CD14-positive monocyte (primary cell): ENCODE results near the gene ZBED1. TPM values are rescaled to one million over a fixed set of nuclear protein-coding genes. Genes with fewer than 3 reads are reported as not detected.
"Not testable (repeated sequence)": the region's sequence is repeated elsewhere in the genome, so short reads cannot be mapped to it uniquely, and the experiment has no call there.

ENCODE experiments used
- DNase-seq, 3 donors: peaks; one replicate each; pipeline ENCODE4 v3.0.0-alpha.2; 2011 to 2022
- H2AFZ ChIP-seq: 2 replicates; pipeline ENCODE4 v1.6.0; 2012; ENCODE audit warnings: mild to moderate bottlenecking, low read depth, low read length, inconsistent platforms; ENCODE audit not compliant: insufficient read depth, poor library complexity, severe bottlenecking
- H3K27ac ChIP-seq, 2 donors: 1 replicate in 1 of 2; 2 replicates in 1 of 2; pipeline ENCODE4 v1.5.1; 2012 to 2013; ENCODE audit warnings: low read length in 2 of 2, control low read depth in 1 of 2, inconsistent platforms in 1 of 2, low read depth in 1 of 2, mild to moderate bottlenecking in 1 of 2
- H3K27me3 ChIP-seq, 2 donors: one replicate each; pipeline versions ENCODE4 v1.6.0 to v1.6.1; 2011 to 2013; ENCODE audit warnings: low read length in 2 of 2; ENCODE audit not compliant: control insufficient read depth in 2 of 2, insufficient read depth in 2 of 2
- H3K36me3 ChIP-seq, 2 donors: replicated peaks in 1 of 2; 1 replicate in 1 of 2; 2 replicates in 1 of 2; pipeline versions ENCODE4 v1.5.1 to v1.6.1; 2012 to 2013; ENCODE audit warnings: low read length in 2 of 2, control low read depth in 1 of 2, inconsistent platforms in 1 of 2, mild to moderate bottlenecking in 1 of 2; ENCODE audit not compliant: insufficient read depth in 2 of 2, control insufficient read depth in 1 of 2
- H3K4me1 ChIP-seq, 2 donors: 1 replicate in 1 of 2; 2 replicates in 1 of 2; pipeline versions ENCODE4 v1.5.1 to v1.6.1; 2012 to 2013; ENCODE audit warnings: low read length in 2 of 2, control low read depth in 1 of 2, inconsistent platforms in 1 of 2, mild to moderate bottlenecking in 1 of 2, moderate library complexity in 1 of 2; ENCODE audit not compliant: insufficient read depth in 2 of 2, control insufficient read depth in 1 of 2
- H3K4me2 ChIP-seq: replicated peaks from 2 replicates; pipeline ENCODE3; 2012; ENCODE audit warnings: low read length, moderate library complexity, mild to moderate bottlenecking; ENCODE audit not compliant: poor library complexity, severe bottlenecking; ENCODE audit errors: extremely low read depth
- H3K4me3 ChIP-seq, 3 experiments: fragments of 200-600 bp in 1 of 3; sonication (generic) in 1 of 3; replicated peaks in 1 of 3; 1 replicate in 2 of 3; 2 replicates in 1 of 3; pipeline ENCODE4 v1.5.1; 2011 to 2013; ENCODE audit warnings: low read length in 3 of 3, mild to moderate bottlenecking in 3 of 3, control low read depth in 2 of 3, low read depth in 2 of 3, inconsistent platforms in 1 of 3, moderate library complexity in 1 of 3
- H3K79me2 ChIP-seq: 2 replicates; pipeline ENCODE4 v1.6.0; 2012; ENCODE audit warnings: mild to moderate bottlenecking, control low read depth, inconsistent platforms, low read length, moderate library complexity; ENCODE audit not compliant: insufficient read depth
- H3K9ac ChIP-seq: 2 replicates; pipeline ENCODE4 v1.6.0; 2017; ENCODE audit warnings: low read length, mild to moderate bottlenecking; ENCODE audit not compliant: insufficient read depth, poor library complexity, severe bottlenecking
- H3K9me3 ChIP-seq, 2 donors: replicated peaks in 1 of 2; 1 replicate in 1 of 2; 2 replicates in 1 of 2; pipeline versions ENCODE4 v1.5.1 to v1.6.1; 2012 to 2013; ENCODE audit warnings: low read length in 2 of 2, control low read depth in 1 of 2; ENCODE audit not compliant: control insufficient read depth in 1 of 2, insufficient read depth in 1 of 2
- H4K20me1 ChIP-seq: 2 replicates; pipeline ENCODE4 v1.6.0; 2012; ENCODE audit warnings: mild to moderate bottlenecking, low read length, control low read depth, moderate library complexity; ENCODE audit not compliant: insufficient read depth
- H3K27ac Mint-ChIP-seq, 7 donors: one replicate each; pipeline ENCODE4 v1.8.0; 2020; ENCODE audit warnings: mild to moderate bottlenecking in 7 of 7, mixed read lengths in 7 of 7, moderate library complexity in 6 of 7, inconsistent platforms in 2 of 7
- H3K27me3 Mint-ChIP-seq, 3 donors: one replicate each; pipeline ENCODE4 v1.8.0; 2021 to 2022; ENCODE audit warnings: low read depth in 3 of 3, mild to moderate bottlenecking in 3 of 3, mixed read lengths in 3 of 3, moderate library complexity in 3 of 3, inconsistent platforms in 1 of 3
- H3K36me3 Mint-ChIP-seq, 2 donors: one replicate each; pipeline ENCODE4 v1.8.0; 2020; ENCODE audit warnings: mixed read lengths in 2 of 2, inconsistent platforms in 1 of 2, mild to moderate bottlenecking in 1 of 2
- H3K4me1 Mint-ChIP-seq: one replicate; pipeline ENCODE4 v1.8.0; 2020; ENCODE audit warnings: mild to moderate bottlenecking, mixed read lengths
- H3K4me3 Mint-ChIP-seq, 2 donors: one replicate each; pipeline ENCODE4 v1.8.0; 2020; ENCODE audit warnings: mild to moderate bottlenecking in 2 of 2, mixed read lengths in 2 of 2, moderate library complexity in 1 of 2
- H3K9me3 Mint-ChIP-seq, 7 donors: one replicate each; pipeline ENCODE4 v1.8.0; 2020 to 2022; ENCODE audit warnings: mixed read lengths in 7 of 7, mild to moderate bottlenecking in 6 of 7, moderate library complexity in 6 of 7, inconsistent platforms in 2 of 7
- CTCF ChIP-seq: fragments of 200-600 bp; IDR thresholded peaks from one replicate; pipeline ENCODE4 v1.8.0; 2022; ENCODE audit warnings: antibody characterized with exemption, mild to moderate bottlenecking
- WGBS: methylation state at CpG from one replicate; pipeline ENCODE4 v1.1.5; 2013; ENCODE audit warnings: missing lambda C conversion rate; ENCODE audit not compliant: insufficient coverage; 5-methylcytosine and 5-hydroxymethylcytosine counted together
- intact Hi-C, 2 donors: fragments of 100-400 bp; cut with micrococcal nuclease; formaldehyde crosslinking; loops; one replicate each; pipeline versions ENCODE4 v1.15.0 to v1.15.1; 2023
- polyA plus RNA-seq, 3 donors: library from polyadenylated mRNA; depleted of rRNA in 1 of 3; unstranded in 2 of 3; stranded (reverse) in 1 of 3; fragments of 300-500 nt in 2 of 3; fragments of >200 nt in 1 of 3; fragmentation: Illumina TruSeq in 2 of 3; gene quantifications; 1 replicate in 2 of 3; 2 replicates in 1 of 3; pipeline ENCODE4 v1.2.3, GENCODE V29; 2012 to 2021

ZBED1 gene
- polyA plus RNA-seq, 3 donors, result 13.9 to 32.1 (median 23.1) TPM

- Mint-ChIP-seq H3K27me3 (peaks cover 0 to 2% (median 1%) of the 10 kb centered on the region in 3 donors), H3K9me3 (peaks cover 0 to 2% (median 0%) of the 10 kb centered on the region in 7 donors), H3K36me3 (peaks cover 7 to 10% of the 10 kb centered on the region in 2 donors), H3K4me1 (no peaks in the 10 kb centered on the region), H3K27ac (peak overlapping the region in 3 of 7 donors; percentile 33 to 76 (median 50)), H3K4me3 (no peak overlapping the region)
- no peak for TF ChIP-seq CTCF
- H3K27me3 ChIP-seq, result no peaks in the 10 kb centered on the region
- peaks cover 0 to 3% of the 10 kb centered on the region in 2 donors for H3K9me3 ChIP-seq
- no peaks in the 10 kb centered on the region for H3K4me1 ChIP-seq
- no peaks in the 10 kb centered on the region for H3K36me3 ChIP-seq
- no peak overlapping the region for H3K9ac ChIP-seq
- H2AFZ ChIP-seq, result no peak overlapping the region
- H3K79me2 ChIP-seq, result peaks cover 23% of the 10 kb centered on the region
- peaks cover 87% of the 10 kb centered on the region for H4K20me1 ChIP-seq
- 100% methylated on average over 3 of the region's 8 CpGs for WGBS
- no peak overlapping the region for H3K4me2 ChIP-seq
- H3K4me3 ChIP-seq, result no peak overlapping the region
- intact Hi-C loops, result no loop called here
- no peak overlapping the region for H3K27ac ChIP-seq
- DNase-seq, result no peak
Observed at GRCh38 chrX:2461711-2462016, 39.1 kb downstream of the ZBED1 start.

- H3K4me1 ChIP-seq, H3K27ac Mint-ChIP-seq, H3K36me3 ChIP-seq, DNase-seq, H3K4me2 ChIP-seq, intact Hi-C loops, H3K27me3 Mint-ChIP-seq, H2AFZ ChIP-seq, H3K27me3 ChIP-seq, H3K4me3 Mint-ChIP-seq, H3K4me3 ChIP-seq, H3K9ac ChIP-seq, H3K4me1 Mint-ChIP-seq, H3K27ac ChIP-seq, H3K9me3 Mint-ChIP-seq, H3K9me3 ChIP-seq: not testable (repeated sequence)
- H4K20me1 ChIP-seq, result peaks cover 83% of the 10 kb centered on the region
- H3K36me3 Mint-ChIP-seq, result peaks cover 7 to 11% of the 10 kb centered on the region in 2 donors
- peaks cover 19% of the 10 kb centered on the region for H3K79me2 ChIP-seq
- WGBS, result 53% methylated on average over 6 of the region's 17 CpGs
Observed at GRCh38 chrX:2460821-2461710, 39.7 kb downstream of the ZBED1 start.

- intact Hi-C loops, H3K4me1 Mint-ChIP-seq, H3K27ac Mint-ChIP-seq, DNase-seq, H3K9me3 Mint-ChIP-seq, H3K9ac ChIP-seq, H2AFZ ChIP-seq, H3K9me3 ChIP-seq, H3K27me3 Mint-ChIP-seq, H3K4me1 ChIP-seq, H3K27ac ChIP-seq, H3K36me3 ChIP-seq, H3K79me2 ChIP-seq, H3K4me3 Mint-ChIP-seq, H3K4me2 ChIP-seq, H3K27me3 ChIP-seq, H3K4me3 ChIP-seq: not testable (repeated sequence)
- 100% methylated on average over 1 of the region's 10 CpGs for WGBS
- H4K20me1 ChIP-seq, result peaks cover 83% of the 10 kb centered on the region
- peaks cover 9 to 11% of the 10 kb centered on the region in 2 donors for H3K36me3 Mint-ChIP-seq
Observed at GRCh38 chrX:2460048-2460447, 40.7 kb downstream of the ZBED1 start.
